BLaER1 (cell line): ENCODE data around the gene FAM228B.
"Not testable (repeated sequence)": the region's sequence is repeated elsewhere in the genome, so short reads cannot be mapped to it uniquely, and the experiment has no call there.

Experiments
- H3K27ac ChIP-seq: shearing (Covaris generic); formaldehyde crosslinking; 2 replicates; pipeline ENCODE4 v1.8.1; 2022
- H3K27me3 ChIP-seq: shearing (Covaris generic); formaldehyde crosslinking; 2 replicates; pipeline ENCODE4 v1.8.1; 2022
- H3K36me3 ChIP-seq: shearing (Covaris generic); formaldehyde crosslinking; 2 replicates; pipeline ENCODE4 v1.8.1; 2022
- H3K4me1 ChIP-seq: shearing (Covaris generic); formaldehyde crosslinking; 2 replicates; pipeline ENCODE4 v1.8.1; 2022
- H3K4me2 ChIP-seq: shearing (Covaris generic); formaldehyde crosslinking; 2 replicates; pipeline ENCODE4 v1.8.1; 2022
- H3K4me3 ChIP-seq: shearing (Covaris generic); formaldehyde crosslinking; 2 replicates; pipeline ENCODE4 v1.8.1; 2022
- H3K9ac ChIP-seq: shearing (Covaris generic); formaldehyde crosslinking; 2 replicates; pipeline ENCODE4 v1.8.1; 2022
- H3K9me3 ChIP-seq: shearing (Covaris generic); formaldehyde crosslinking; 2 replicates; pipeline ENCODE4 v1.8.1; 2022
- H4K20me1 ChIP-seq: shearing (Covaris generic); formaldehyde crosslinking; 2 replicates; pipeline ENCODE4 v1.8.1; 2022
- Cebpa-rat ChIP-seq: shearing (Covaris generic); IDR thresholded peaks from 2 replicates; pipeline ENCODE4 v1.8.1; 2022

Gene FAM228B

DNA sequence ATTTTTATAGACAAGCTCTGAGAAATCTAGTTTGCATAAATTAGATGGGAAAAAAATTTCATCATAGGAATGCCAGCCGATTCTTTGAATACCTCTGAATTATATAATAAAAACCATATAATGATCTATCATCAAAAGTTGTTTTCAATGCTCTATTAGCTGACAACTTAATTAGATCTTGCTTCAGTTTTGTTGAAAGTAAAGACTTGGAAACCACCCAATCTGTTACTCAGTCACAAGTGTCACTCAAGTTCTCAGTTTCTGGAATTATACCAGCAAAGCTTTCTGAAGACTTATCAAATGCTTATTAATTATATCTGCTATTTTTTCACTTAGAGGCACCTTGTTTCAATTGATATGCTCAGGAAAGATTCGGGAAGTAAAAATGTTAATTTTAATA lies 21.3 kb upstream of the FAM228B start:
- Histone ChIP-seq H3K4me1 (peaks cover 8% of the 10 kb centered on the region; the same call in 1 of the 2 replicates), H3K9ac (no peak overlapping the region), H3K9me3 (peaks cover 28% of the 10 kb centered on the region), H3K36me3 (peaks cover 30% of the 10 kb centered on the region), H4K20me1 (no peaks in the 10 kb centered on the region), H3K4me2 (no peak overlapping the region), H3K27me3 (no peaks in the 10 kb centered on the region), H3K4me3 (no peak overlapping the region), H3K27ac (no peak overlapping the region)
- no peak for TF ChIP-seq Cebpa-rat

GRCh38 chr2:24102677-24103076 lies 20.6 kb upstream of the FAM228B start:
- H3K4me1 ChIP-seq, result peaks cover 8% of the 10 kb centered on the region; the same call in 1 of the 2 replicates
- no peak overlapping the region for H3K4me2 ChIP-seq
- no peaks in the 10 kb centered on the region for H3K27me3 ChIP-seq
- no peaks in the 10 kb centered on the region for H4K20me1 ChIP-seq
- H3K36me3 ChIP-seq, result peaks cover 30% of the 10 kb centered on the region
- H3K27ac ChIP-seq, result no peak overlapping the region
- H3K9ac ChIP-seq, result no peak overlapping the region
- no peak for TF ChIP-seq Cebpa-rat
- H3K4me3 ChIP-seq, result no peak overlapping the region
- peaks cover 31% of the 10 kb centered on the region for H3K9me3 ChIP-seq

- no peaks in the 10 kb centered on the region for H4K20me1 ChIP-seq
- peaks cover 8% of the 10 kb centered on the region; the same call in 1 of the 2 replicates for H3K4me1 ChIP-seq
- H3K9me3 ChIP-seq, result peaks cover 44% of the 10 kb centered on the region
- H3K27ac ChIP-seq, result no peak overlapping the region
- H3K4me3 ChIP-seq, result no peak overlapping the region
- H3K9ac ChIP-seq, result no peak overlapping the region
- TF ChIP-seq Cebpa-rat, result no peak
- peaks cover 30% of the 10 kb centered on the region for H3K36me3 ChIP-seq
- H3K27me3 ChIP-seq, result no peaks in the 10 kb centered on the region
- no peak overlapping the region for H3K4me2 ChIP-seq
Observed at GRCh38 chr2:24104110-24104650, 19.1 kb upstream of the FAM228B start.

DNA sequence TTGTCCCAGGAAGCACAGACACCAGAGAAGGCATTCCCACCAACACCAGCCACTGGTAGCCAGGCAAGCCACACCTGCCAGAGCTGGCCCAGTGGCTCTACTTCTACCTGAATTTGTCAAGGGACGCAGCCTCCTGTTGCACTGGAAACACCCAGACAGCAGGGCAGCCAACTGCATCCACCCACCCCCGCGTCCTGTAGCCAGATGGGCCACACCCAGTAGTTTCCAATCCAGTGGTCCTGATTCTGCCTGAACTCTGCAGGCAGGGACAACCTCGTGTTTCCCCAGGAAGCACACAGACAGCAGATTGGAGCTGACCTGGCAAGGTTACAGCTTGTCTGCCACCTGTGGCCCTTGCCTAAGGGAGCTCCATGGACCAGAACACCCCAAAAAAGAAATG lies 18.4 kb upstream of the FAM228B start:
- Histone ChIP-seq H3K4me2 (no peak overlapping the region), H3K4me1 (peaks cover 8% of the 10 kb centered on the region; the same call in 1 of the 2 replicates), H4K20me1 (no peaks in the 10 kb centered on the region), H3K36me3 (peaks cover 30% of the 10 kb centered on the region), H3K27me3 (no peaks in the 10 kb centered on the region), H3K9ac (no peak overlapping the region), H3K4me3 (no peak overlapping the region), H3K27ac (no peak overlapping the region), H3K9me3 (peaks cover 44% of the 10 kb centered on the region)
- no peak for TF ChIP-seq Cebpa-rat

GRCh38 chr2:24105816-24106215 lies 17.5 kb upstream of the FAM228B start:
- H3K4me3 ChIP-seq, result no peak overlapping the region
- no peaks in the 10 kb centered on the region for H4K20me1 ChIP-seq
- TF ChIP-seq Cebpa-rat, result no peak
- peaks cover 30% of the 10 kb centered on the region for H3K36me3 ChIP-seq
- no peak overlapping the region for H3K4me2 ChIP-seq
- no peak overlapping the region for H3K9ac ChIP-seq
- no peak overlapping the region for H3K27ac ChIP-seq
- H3K4me1 ChIP-seq, result peaks cover 8% of the 10 kb centered on the region; the same call in 1 of the 2 replicates
- no peaks in the 10 kb centered on the region for H3K27me3 ChIP-seq
- peaks cover 44% of the 10 kb centered on the region for H3K9me3 ChIP-seq

- H3K4me3 ChIP-seq, result no peak overlapping the region
- no peaks in the 10 kb centered on the region for H3K27me3 ChIP-seq
- no peak overlapping the region for H3K4me2 ChIP-seq
- H3K4me1 ChIP-seq, result peaks cover 8% of the 10 kb centered on the region; the same call in 1 of the 2 replicates
- H4K20me1 ChIP-seq, result no peaks in the 10 kb centered on the region
- no peak overlapping the region for H3K9ac ChIP-seq
- no peak overlapping the region for H3K27ac ChIP-seq
- H3K9me3 ChIP-seq, result peaks cover 44% of the 10 kb centered on the region
- no peak for TF ChIP-seq Cebpa-rat
- H3K36me3 ChIP-seq, result peaks cover 27% of the 10 kb centered on the region
Observed at GRCh38 chr2:24106786-24107185, 16.5 kb upstream of the FAM228B start.

GRCh38 chr2:24107336-24107735 lies 15.9 kb upstream of the FAM228B start:
- Histone ChIP-seq H3K36me3 (peaks cover 26% of the 10 kb centered on the region), H3K9me3 (peaks cover 44% of the 10 kb centered on the region), H3K4me3 (no peak overlapping the region), H4K20me1 (no peaks in the 10 kb centered on the region), H3K27me3 (no peaks in the 10 kb centered on the region), H3K4me2 (no peak overlapping the region), H3K27ac (no peak overlapping the region), H3K4me1 (peaks cover 8% of the 10 kb centered on the region; the same call in 1 of the 2 replicates), H3K9ac (no peak overlapping the region)
- TF ChIP-seq Cebpa-rat, result no peak

DNA sequence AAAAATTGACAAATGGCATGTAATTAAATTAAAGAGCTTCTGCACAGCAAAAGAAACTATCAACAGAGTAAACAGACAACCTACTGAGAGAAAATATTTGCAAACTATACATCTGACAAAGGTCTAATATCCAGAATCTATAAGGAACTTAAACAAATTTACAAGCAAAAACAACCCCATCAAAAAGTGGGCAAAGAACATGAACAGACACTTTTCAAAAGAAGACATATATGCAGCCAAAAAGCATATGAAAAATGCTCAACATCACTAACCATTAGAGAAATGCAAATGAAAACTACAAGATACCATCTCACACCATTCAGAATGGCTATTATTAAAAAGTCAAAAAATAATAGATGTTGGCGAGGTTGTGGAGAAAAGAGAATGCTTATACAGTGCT lies 13.8 kb upstream of the FAM228B start:
- not testable (repeated sequence) for H3K27me3 ChIP-seq, H4K20me1 ChIP-seq, H3K4me3 ChIP-seq, H3K4me2 ChIP-seq, H3K4me1 ChIP-seq, H3K27ac ChIP-seq, H3K9ac ChIP-seq
- Histone ChIP-seq H3K36me3 (peaks cover 17% of the 10 kb centered on the region; the same call in 1 of the 2 replicates), H3K9me3 (peaks cover 42% of the 10 kb centered on the region)

GRCh38 chr2:24110660-24111303 lies 12.5 kb upstream of the FAM228B start:
- Histone ChIP-seq H3K4me2 (no peak overlapping the region), H3K27me3 (no peaks in the 10 kb centered on the region), H3K9ac (no peak overlapping the region), H3K27ac (no peak overlapping the region), H3K36me3 (peaks cover 16% of the 10 kb centered on the region; the same call in 1 of the 2 replicates), H3K4me1 (no peaks in the 10 kb centered on the region), H3K9me3 (peaks cover 36% of the 10 kb centered on the region), H3K4me3 (no peak overlapping the region), H4K20me1 (no peaks in the 10 kb centered on the region)
- no peak for TF ChIP-seq Cebpa-rat

- Histone ChIP-seq H3K27ac (no peak overlapping the region), H3K9me3 (peaks cover 29% of the 10 kb centered on the region), H3K4me3 (no peak overlapping the region), H4K20me1 (no peaks in the 10 kb centered on the region), H3K27me3 (no peaks in the 10 kb centered on the region), H3K4me1 (no peaks in the 10 kb centered on the region), H3K4me2 (no peak overlapping the region), H3K9ac (no peak overlapping the region), H3K36me3 (peaks cover 16% of the 10 kb centered on the region; the same call in 1 of the 2 replicates)
- TF ChIP-seq Cebpa-rat, result no peak
Observed at GRCh38 chr2:24111407-24111901, 11.8 kb upstream of the FAM228B start.
